Prostate gland (tissue), 2 donors: Measurements from ENCODE around the gene RABGAP1L. TPM values are rescaled to one million over a fixed set of nuclear protein-coding genes. Genes with fewer than 3 reads are reported as not detected.
"Not testable (repeated sequence)": the region's sequence is repeated elsewhere in the genome, so short reads cannot be mapped to it uniquely, and the experiment has no call there.

Source experiments
- DNase-seq: peaks from one replicate; pipeline ENCODE4 v3.0.0-alpha.2; 2019; ENCODE audit warnings: low spot score
- H3K27ac ChIP-seq, 2 donors: fragments of 200-600 bp; sonication (generic); 2 replicates each; pipeline ENCODE4 v1.5.1; 2017 to 2019
- H3K27me3 ChIP-seq: fragments of 200-600 bp; sonication (generic); replicated peaks from 2 replicates; pipeline ENCODE4 v1.5.1; 2019; ENCODE audit not compliant: insufficient read depth
- H3K36me3 ChIP-seq, 2 donors: fragments of 200-600 bp; sonication (generic); 1 replicate in 1 of 2; 2 replicates in 1 of 2; pipeline versions ENCODE4 v1.5.1 to v1.8.1; 2017 to 2019
- H3K4me1 ChIP-seq: fragments of 200-600 bp; sonication (generic); replicated peaks from 2 replicates; pipeline ENCODE4 v1.5.1; 2019
- H3K4me3 ChIP-seq, 2 donors: fragments of 200-600 bp; sonication (generic); 2 replicates each; pipeline ENCODE4 v1.5.1; 2017 to 2019
- H3K9me3 ChIP-seq: fragments of 200-600 bp; sonication (generic); 2 replicates; pipeline ENCODE4 v1.5.1; 2017
- CTCF ChIP-seq, 4 experiments: fragments of 200-600 bp in 2 of 4; fragments of 450-650 bp in 2 of 4; sonication (generic) in 2 of 4; IDR thresholded peaks; 1 replicate in 3 of 4; 2 replicates in 1 of 4; pipeline ENCODE4 v1.5.1; 2016 to 2019; ENCODE audit warnings: antibody characterized with exemption in 4 of 4, mild to moderate bottlenecking in 2 of 4, moderate library complexity in 2 of 4
- POLR2A ChIP-seq: fragments of 450-650 bp; IDR thresholded peaks from one replicate; pipeline ENCODE4 v1.6.1; 2016; ENCODE audit warnings: antibody characterized with exemption, mild to moderate bottlenecking
- POLR2AphosphoS5 ChIP-seq: sonication (generic); formaldehyde crosslinking; IDR thresholded peaks from one replicate; pipeline ENCODE4 v1.6.1; 2017; ENCODE audit warnings: antibody characterized with exemption
- WGBS: methylation state at CpG from one replicate; pipeline ENCODE4 v1.1.5; 2018; 5-methylcytosine and 5-hydroxymethylcytosine counted together
- intact Hi-C: fragments of 100-400 bp; cut with DNase I; formaldehyde crosslinking; loops from one replicate; pipeline ENCODE4 v1.14.2; 2022
- total RNA-seq, 2 donors: library from RNA; depleted of rRNA; stranded (reverse); fragments of >200 nt; gene quantifications; one replicate each; pipeline ENCODE4 v1.1.0, GENCODE V29; 2016

The RABGAP1L gene
- total RNA-seq, 2 donors from 2014 or later = 32.3 to 41.5 TPM

DNA sequence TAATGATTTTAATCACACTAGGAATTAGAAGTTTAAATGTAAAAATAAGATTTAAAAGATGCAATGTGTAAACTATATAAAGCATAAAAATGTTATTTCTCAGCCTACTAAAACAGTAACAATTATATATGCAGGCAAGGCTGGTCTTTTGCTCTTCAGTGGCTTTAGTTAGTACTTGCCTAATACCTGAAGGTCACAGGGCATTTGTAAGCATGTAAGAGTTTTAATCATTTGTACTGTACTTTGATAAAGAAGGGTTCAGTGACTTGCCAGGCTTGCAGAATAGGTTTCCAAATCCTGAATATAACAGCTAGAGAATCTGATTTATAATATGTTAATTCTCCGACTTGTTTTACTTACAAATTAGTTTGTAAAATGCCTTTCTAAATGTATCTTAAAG, 545.0 kb downstream of the RABGAP1L start:
- WGBS = 100% methylated on average over 1 of the region's 1 CpG
- TF ChIP-seq POLR2AphosphoS5 = no peak
- no peak for TF ChIP-seq CTCF (IDR thresholded peaks at IDR 0.05)
- TF ChIP-seq POLR2A = no peak
- no peaks in the 10 kb centered on the region for H3K27me3 ChIP-seq
- H3K4me1 ChIP-seq = no peaks in the 10 kb centered on the region
- intact Hi-C loops = no loop called here
- H3K9me3 ChIP-seq = no peaks in the 10 kb centered on the region
- H3K36me3 ChIP-seq = no peaks in the 10 kb centered on the region
- H3K27ac ChIP-seq = no peak overlapping the region
- DNase-seq = no peak
- H3K4me3 ChIP-seq = no peak overlapping the region

GRCh38 chr1:174710868-174711845, 551.8 kb downstream of the RABGAP1L start:
- 97% methylated on average over 45 of the region's 50 CpGs for WGBS
- Histone ChIP-seq H3K36me3 (no peaks in the 10 kb centered on the region), H3K9me3 (no peaks in the 10 kb centered on the region), H3K4me1 (no peaks in the 10 kb centered on the region), H3K27ac (no peak overlapping the region), H3K27me3 (no peaks in the 10 kb centered on the region), H3K4me3 (no peak overlapping the region)
- TF ChIP-seq POLR2AphosphoS5 (no peak), CTCF (IDR thresholded peaks at IDR 0.05) (no peak), POLR2A (no peak)
- DNase-seq = no peak
- intact Hi-C loops = no loop called here

- H3K9me3 ChIP-seq, intact Hi-C loops, DNase-seq, H3K27ac ChIP-seq, H3K27me3 ChIP-seq, H3K4me1 ChIP-seq, H3K4me3 ChIP-seq, H3K36me3 ChIP-seq: not testable (repeated sequence)
- 91% methylated on average over 8 of the region's 8 CpGs for WGBS
Observed at GRCh38 chr1:174711848-174712247, 552.5 kb downstream of the RABGAP1L start.

- H3K27ac ChIP-seq = no peak overlapping the region
- TF ChIP-seq POLR2A (no peak), CTCF (IDR thresholded peaks at IDR 0.05) (no peak), POLR2AphosphoS5 (no peak)
- H3K4me1 ChIP-seq = no peaks in the 10 kb centered on the region
- no peaks in the 10 kb centered on the region for H3K9me3 ChIP-seq
- WGBS = 92% methylated on average over 8 of the region's 8 CpGs
- no peaks in the 10 kb centered on the region for H3K36me3 ChIP-seq
- intact Hi-C loops = no loop called here
- no peak overlapping the region for H3K4me3 ChIP-seq
- DNase-seq = no peak
- H3K27me3 ChIP-seq = no peaks in the 10 kb centered on the region
Observed at GRCh38 chr1:174712541-174712940, 553.2 kb downstream of the RABGAP1L start.

DNA sequence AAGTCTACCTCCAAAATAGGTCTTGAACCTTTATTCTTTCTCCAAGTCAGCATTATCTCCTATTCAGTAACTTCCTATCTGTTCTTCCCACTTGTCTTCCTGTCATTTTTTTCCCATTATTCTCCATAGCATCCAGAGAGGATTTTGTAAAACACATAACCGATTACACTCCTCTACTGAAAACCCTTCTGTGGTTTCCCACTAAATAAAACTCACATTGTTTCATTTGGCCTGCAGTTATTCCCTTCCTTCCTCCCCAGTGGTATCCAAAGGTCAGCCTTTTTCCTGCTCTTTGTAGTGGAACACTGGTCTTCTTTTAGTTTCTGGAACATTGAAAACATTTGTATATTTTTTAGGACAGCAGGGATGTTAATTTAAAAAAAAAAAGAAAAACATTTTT, 554.5 kb downstream of the RABGAP1L start:
- H3K4me3 ChIP-seq = no peak overlapping the region
- TF ChIP-seq POLR2A (no peak), CTCF (IDR thresholded peaks at IDR 0.05) (no peak), POLR2AphosphoS5 (no peak)
- H3K4me1 ChIP-seq = no peaks in the 10 kb centered on the region
- intact Hi-C loops = no loop called here
- H3K9me3 ChIP-seq = no peaks in the 10 kb centered on the region
- H3K27me3 ChIP-seq = no peaks in the 10 kb centered on the region
- H3K36me3 ChIP-seq = no peaks in the 10 kb centered on the region
- H3K27ac ChIP-seq = no peak overlapping the region
- WGBS = 69% methylated on average over 1 of the region's 1 CpG
- no peak for DNase-seq
